AG04449 (cell line): ENCODE measurements around the gene SLIT3.

Experiments
- CTCF ChIA-PET: fragments of 350-600 bp; formaldehyde crosslinking; extraction: SDS; loops from one replicate; lab custom pipeline; 2021; ENCODE audit warnings: antibody characterized with exemption; lab: Yijun Ruan, JAX
- POLR2A ChIA-PET: fragments of 400-600, 350-600 bp; formaldehyde crosslinking; extraction: SDS; loops from one replicate; lab custom pipeline; 2020; ENCODE audit warnings: antibody characterized with exemption, inconsistent platforms; lab: Yijun Ruan, JAX
- DNase-seq: peaks from one replicate; pipeline ENCODE4 v3.0.0-alpha.2; 2010; ENCODE audit warnings: low read depth, low spot score
- H3K4me3 ChIP-seq: 2 replicates; pipeline ENCODE4 v1.5.1; 2011; ENCODE audit warnings: low read depth, mild to moderate bottlenecking, control low read depth, low read length
- TF ChIP-seq, protein P1 (sequence below): IDR thresholded peaks from one replicate; pipeline ENCODE4 v1.5.1; 2011; ENCODE audit warnings: mild to moderate bottlenecking, moderate library complexity, low read length, control low read depth, inconsistent platforms; ENCODE audit not compliant: insufficient read depth; ENCODE audit errors: missing control alignments

The SLIT3 gene

DNA sequence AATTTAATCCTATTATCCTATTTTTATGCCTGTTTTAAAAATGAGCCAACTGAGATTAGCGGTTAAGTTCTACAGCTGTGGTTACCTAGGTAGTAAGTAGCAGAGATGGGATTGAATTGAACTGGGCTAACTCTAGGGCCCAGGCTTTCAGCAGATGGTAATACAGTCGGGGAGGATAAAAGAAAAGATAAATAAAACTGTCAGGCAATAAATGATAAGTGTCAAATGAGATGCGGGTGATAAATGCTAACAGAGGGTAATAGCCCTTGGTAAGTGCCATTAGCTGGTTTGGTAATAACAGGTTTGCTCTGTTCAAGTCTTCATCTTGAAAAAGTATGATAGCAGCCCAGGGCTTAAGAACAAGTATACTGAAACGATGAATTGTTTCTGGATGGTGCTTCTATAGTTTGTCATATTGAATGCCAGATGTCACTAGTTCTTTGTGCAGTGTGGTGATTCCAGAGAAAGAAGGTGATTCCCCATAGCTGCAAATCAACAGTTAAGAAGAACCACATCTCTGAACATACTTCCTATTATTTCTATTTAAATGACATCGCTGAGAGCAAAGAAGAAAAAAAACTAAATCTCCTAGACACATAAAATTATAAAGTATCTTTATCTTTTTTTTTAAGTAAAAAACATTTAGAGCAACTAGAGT is 360.9 kb downstream of the SLIT3 start:
- CTCF ChIA-PET, result interaction anchor here (1.1 to 3.8 kb wide), 4 partner anchors 9 to 364 kb away, joined by 3 to 19 read pairs (median 4); no protein-coding TSS in a partner anchor

DNA sequence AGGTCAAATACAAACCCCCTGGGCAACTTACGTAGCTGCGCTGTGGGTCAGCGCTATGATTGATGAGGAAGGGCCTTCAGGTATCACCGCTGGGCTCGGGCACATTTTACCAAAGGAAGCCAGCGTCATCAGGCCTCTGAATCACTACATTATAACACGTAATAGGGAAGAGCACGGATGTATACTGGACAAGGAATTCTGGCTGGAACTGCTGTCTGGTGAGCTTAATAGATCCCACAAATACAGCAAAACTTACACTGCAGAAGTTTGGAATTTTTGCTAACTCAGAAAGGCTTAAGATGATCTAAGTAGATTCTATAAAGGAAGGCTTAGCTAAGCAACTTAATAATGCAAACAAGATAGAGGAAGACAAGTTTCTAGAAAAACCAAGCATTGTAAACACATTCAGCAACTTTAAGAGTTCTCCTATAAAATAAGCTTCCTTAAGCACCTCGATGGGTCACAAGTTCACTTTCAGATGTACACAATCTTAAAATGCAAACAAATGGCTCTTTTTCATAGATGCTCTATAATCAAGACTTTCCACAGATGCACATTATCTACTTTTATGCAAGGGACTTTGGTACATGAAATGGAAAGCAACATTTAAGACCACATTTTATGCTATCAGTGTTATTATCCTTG is 361.7 kb downstream of the SLIT3 start:
- no peak for DNase-seq
- CTCF ChIA-PET, result interaction anchor here (1.1 to 3.8 kb wide), 4 partner anchors 10 to 365 kb away, joined by 3 to 19 read pairs (median 3); no protein-coding TSS in a partner anchor
- no peak overlapping the region for H3K4me3 ChIP-seq
- TF ChIP-seq, protein P1, sequence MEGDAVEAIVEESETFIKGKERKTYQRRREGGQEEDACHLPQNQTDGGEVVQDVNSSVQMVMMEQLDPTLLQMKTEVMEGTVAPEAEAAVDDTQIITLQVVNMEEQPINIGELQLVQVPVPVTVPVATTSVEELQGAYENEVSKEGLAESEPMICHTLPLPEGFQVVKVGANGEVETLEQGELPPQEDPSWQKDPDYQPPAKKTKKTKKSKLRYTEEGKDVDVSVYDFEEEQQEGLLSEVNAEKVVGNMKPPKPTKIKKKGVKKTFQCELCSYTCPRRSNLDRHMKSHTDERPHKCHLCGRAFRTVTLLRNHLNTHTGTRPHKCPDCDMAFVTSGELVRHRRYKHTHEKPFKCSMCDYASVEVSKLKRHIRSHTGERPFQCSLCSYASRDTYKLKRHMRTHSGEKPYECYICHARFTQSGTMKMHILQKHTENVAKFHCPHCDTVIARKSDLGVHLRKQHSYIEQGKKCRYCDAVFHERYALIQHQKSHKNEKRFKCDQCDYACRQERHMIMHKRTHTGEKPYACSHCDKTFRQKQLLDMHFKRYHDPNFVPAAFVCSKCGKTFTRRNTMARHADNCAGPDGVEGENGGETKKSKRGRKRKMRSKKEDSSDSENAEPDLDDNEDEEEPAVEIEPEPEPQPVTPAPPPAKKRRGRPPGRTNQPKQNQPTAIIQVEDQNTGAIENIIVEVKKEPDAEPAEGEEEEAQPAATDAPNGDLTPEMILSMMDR, result no peak
- POLR2A ChIA-PET, result no interaction called here

More for the DNA sequence above, 360.9 kb downstream of the SLIT3 start:
- TF ChIP-seq, protein P1, result no peak
- DNase-seq, result no peak
- POLR2A ChIA-PET, result no interaction called here
- no peak overlapping the region for H3K4me3 ChIP-seq

DNA sequence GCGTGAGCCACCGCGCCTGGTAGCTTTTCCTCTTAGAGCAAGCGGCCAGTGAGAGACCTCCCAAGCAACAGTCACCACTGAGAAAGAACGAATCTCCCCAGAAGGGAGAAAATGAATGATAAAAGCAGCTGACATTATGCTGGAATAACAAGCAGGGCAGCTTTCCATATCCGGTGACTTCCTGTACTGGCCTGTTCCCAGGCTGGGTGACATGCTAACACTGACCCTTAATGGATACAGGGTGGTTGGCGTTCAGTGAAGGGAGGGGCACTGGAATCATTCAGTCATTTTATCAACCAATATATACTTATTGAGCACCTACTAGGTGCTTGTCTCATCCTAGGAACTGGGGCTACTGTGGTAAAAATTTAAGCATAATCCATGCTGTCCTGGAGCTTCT is 364.4 kb downstream of the SLIT3 start:
- ChIA-PET POLR2A (interaction anchor here (0.6 kb wide), 1 partner anchor 14 kb away, joined by 3 read pairs; no protein-coding TSS in a partner anchor), CTCF (interaction anchor here (1.0 to 2.5 kb wide), 5 partner anchors 8 to 13 kb away, joined by 3 to 13 read pairs (median 4); no protein-coding TSS in a partner anchor)
- no peak for DNase-seq
- TF ChIP-seq, protein P1, result no peak
- H3K4me3 ChIP-seq, result no peak overlapping the region

- TF ChIP-seq, protein P1, result no peak
- ChIA-PET POLR2A (interaction anchor here (0.6 kb wide), 1 partner anchor 642 kb away, joined by 3 read pairs; no protein-coding TSS in a partner anchor), CTCF (interaction anchor here (1.2 kb wide), 1 partner anchor 15 kb away, joined by 3 read pairs; no protein-coding TSS in a partner anchor)
- H3K4me3 ChIP-seq, result no peak overlapping the region
- no peak for DNase-seq
Observed at GRCh38 chr5:168935183-168935582, 365.8 kb downstream of the SLIT3 start.

GRCh38 chr5:168934169-168934568 is 366.8 kb downstream of the SLIT3 start:
- POLR2A ChIA-PET, result no interaction called here

More at GRCh38 chr5:168934169-168934568, 366.8 kb downstream of the SLIT3 start:
- TF ChIP-seq, protein P1, result no peak
- no peak for DNase-seq
- CTCF ChIA-PET, result interaction anchor here (1.5 to 2.4 kb wide), 3 partner anchors 9 to 14 kb away, joined by 4 to 8 read pairs (median 7); no protein-coding TSS in a partner anchor
- H3K4me3 ChIP-seq, result no peak overlapping the region
